Progenitor cell of endocrine pancreas (in vitro differentiated cells): ENCODE measurements around the gene ETV6. TPM values are rescaled to one million over a fixed set of nuclear protein-coding genes. Genes with fewer than 3 reads are reported as not detected.

ENCODE experiments used
- DNase-seq: peaks from one replicate; pipeline ENCODE4 v3.0.0; 2021; ENCODE audit warnings: low spot score; ENCODE audit not compliant: unreplicated experiment
- H3K27ac Mint-ChIP-seq: 2 replicates; pipeline ENCODE4 v1.8.0; 2021; ENCODE audit warnings: mild to moderate bottlenecking, moderate library complexity, mixed read lengths
- H3K27me3 Mint-ChIP-seq: 2 replicates; pipeline ENCODE4 v1.8.0; 2021; ENCODE audit warnings: mixed read lengths
- H3K36me3 Mint-ChIP-seq: 2 replicates; pipeline ENCODE4 v1.8.0; 2022; ENCODE audit warnings: mixed read lengths; ENCODE audit not compliant: insufficient read depth
- H3K4me1 Mint-ChIP-seq: 2 replicates; pipeline ENCODE4 v1.8.0; 2021; ENCODE audit warnings: low read depth, mixed read lengths
- H3K4me3 Mint-ChIP-seq: 2 replicates; pipeline ENCODE4 v1.8.0; 2021; ENCODE audit warnings: low read depth, mild to moderate bottlenecking, moderate library complexity, mixed read lengths
- H3K9me3 Mint-ChIP-seq: 2 replicates; pipeline ENCODE4 v1.8.0; 2021; ENCODE audit warnings: low read depth, mixed read lengths
- CTCF ChIP-seq: fragments of 200-600 bp; sonication (generic); IDR thresholded peaks from one replicate; pipeline ENCODE4 v1.5.0; 2021; ENCODE audit warnings: antibody characterized with exemption, mild to moderate bottlenecking; ENCODE audit not compliant: unreplicated experiment
- total RNA-seq: library from RNA; stranded (reverse); gene quantifications from 2 replicates; pipeline ENCODE4 v1.2.1, GENCODE V29; 2021

ETV6 gene
- total RNA-seq, 1 donor from 2014 or later = 55.2 TPM

DNA sequence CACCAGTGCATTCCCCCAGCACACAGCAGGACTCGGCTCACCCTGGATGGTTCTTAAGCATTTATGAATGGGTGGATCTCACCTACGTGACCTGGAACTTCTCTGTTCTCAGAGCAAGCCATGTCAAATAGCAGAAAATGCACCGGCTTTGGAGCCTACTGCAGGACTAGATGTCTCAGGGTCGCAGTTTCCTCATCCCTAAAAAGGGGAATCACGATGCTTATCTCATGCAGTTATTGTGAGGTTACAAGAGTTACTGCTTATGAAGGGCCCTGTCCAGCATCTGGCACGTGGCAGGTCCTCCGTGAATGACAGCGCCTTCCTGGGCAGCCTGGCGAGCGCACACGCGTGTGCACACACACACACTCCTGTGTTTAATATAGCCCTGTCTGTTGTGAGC is 128.5 kb downstream of the ETV6 start:
- Mint-ChIP-seq H3K27ac (no peak overlapping the region), H3K4me3 (no peak overlapping the region), H3K36me3 (peaks cover 7% of the 10 kb centered on the region)

DNA sequence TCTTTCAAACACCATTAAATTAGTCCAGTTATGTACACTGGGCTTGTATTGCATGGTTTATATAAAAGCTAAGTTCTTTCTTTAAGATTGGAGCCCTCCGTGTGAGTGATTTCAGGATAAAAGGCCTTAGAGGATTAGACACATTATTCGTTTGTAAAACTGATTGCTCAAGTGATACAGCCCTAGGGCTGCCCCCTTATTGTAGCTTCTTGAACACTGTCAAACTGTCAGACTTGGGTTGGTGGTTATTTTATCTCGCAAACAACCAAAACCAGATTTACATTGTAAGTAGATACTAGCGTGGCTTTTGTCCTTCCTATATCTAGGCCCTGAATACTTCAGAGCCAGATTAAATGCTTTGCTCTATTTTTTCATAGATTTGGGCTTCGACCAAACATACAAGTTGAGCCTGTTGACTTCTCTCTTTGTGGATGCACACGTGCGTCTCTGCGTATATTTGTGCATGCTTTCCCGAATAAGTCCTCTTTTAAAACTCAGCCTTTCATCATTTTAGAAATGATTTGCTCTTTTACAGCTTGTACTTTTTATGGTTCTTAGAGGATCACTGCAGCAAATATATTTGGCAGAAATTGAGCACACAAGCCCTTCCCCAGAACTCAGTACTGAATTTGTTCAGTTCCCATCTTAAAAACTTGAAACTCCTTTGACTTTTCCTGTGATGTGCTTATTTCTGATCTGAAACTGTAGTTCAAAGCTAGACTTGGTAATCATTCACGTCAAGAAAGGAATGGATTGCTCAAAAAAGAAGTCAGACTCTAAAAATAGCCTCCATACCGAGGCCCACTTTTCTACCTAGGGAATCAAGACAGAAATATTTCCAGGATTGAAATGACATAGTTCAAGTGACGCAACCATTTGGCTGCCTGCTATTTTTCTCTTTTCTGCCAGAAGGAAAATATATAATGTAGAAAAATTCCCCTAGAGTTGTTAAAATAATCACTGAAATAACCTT is 129.5 kb downstream of the ETV6 start:
- no peak for TF ChIP-seq CTCF
- no peak for DNase-seq
- Mint-ChIP-seq H3K27me3 (no peaks in the 10 kb centered on the region), H3K27ac (no peak overlapping the region), H3K9me3 (no peaks in the 10 kb centered on the region), H3K4me3 (no peak overlapping the region), H3K36me3 (peaks cover 5% of the 10 kb centered on the region), H3K4me1 (peaks cover 34% of the 10 kb centered on the region)

More for the DNA sequence above, 128.5 kb downstream of the ETV6 start:
- Mint-ChIP-seq H3K9me3 (no peaks in the 10 kb centered on the region), H3K4me1 (peaks cover 36% of the 10 kb centered on the region), H3K27me3 (no peaks in the 10 kb centered on the region)
- no peak for TF ChIP-seq CTCF
- no peak for DNase-seq

DNA sequence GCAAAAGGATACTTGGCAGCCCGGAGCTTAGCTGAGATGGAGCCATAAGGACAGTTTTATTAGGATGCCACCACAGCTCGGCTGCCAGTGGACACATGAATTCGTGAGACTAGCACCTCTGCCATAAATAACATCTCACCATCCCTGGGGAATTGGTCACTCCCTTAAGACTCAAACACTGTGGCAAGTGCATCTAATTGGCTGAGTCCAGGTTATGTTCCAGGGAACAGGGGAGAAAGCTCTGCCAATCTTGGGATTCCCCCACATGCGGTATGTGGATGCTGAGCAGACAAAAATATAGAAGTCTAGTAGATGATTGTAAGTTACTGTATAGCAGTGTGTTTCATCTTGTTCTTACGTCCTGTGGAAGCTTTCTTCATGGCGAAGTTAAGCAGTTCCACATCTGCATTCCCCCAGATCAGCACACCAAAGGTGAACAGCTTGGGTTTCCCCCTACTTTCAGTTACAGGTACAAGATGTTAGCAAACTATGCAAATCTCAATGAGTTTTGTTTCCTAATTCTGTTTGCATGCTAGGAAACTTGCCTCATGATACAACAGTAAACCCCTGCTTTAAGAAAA is 131.1 kb downstream of the ETV6 start:
- no peaks in the 10 kb centered on the region for H3K27me3 Mint-ChIP-seq
- H3K4me1 Mint-ChIP-seq = peaks cover 28% of the 10 kb centered on the region
- H3K36me3 Mint-ChIP-seq = peaks cover 5% of the 10 kb centered on the region
- no peak for DNase-seq
- H3K27ac Mint-ChIP-seq = no peak overlapping the region
- no peaks in the 10 kb centered on the region for H3K9me3 Mint-ChIP-seq
- TF ChIP-seq CTCF = no peak
- H3K4me3 Mint-ChIP-seq = no peak overlapping the region

- no peak for DNase-seq
- no peak for TF ChIP-seq CTCF
- H3K4me1 Mint-ChIP-seq = peaks cover 29% of the 10 kb centered on the region
- no peak overlapping the region for H3K27ac Mint-ChIP-seq
- H3K9me3 Mint-ChIP-seq = no peaks in the 10 kb centered on the region
- H3K27me3 Mint-ChIP-seq = no peaks in the 10 kb centered on the region
- H3K36me3 Mint-ChIP-seq = peaks cover 1% of the 10 kb centered on the region
- no peak overlapping the region for H3K4me3 Mint-ChIP-seq
Observed at GRCh38 chr12:11782914-11783420, 133.5 kb downstream of the ETV6 start.

DNA sequence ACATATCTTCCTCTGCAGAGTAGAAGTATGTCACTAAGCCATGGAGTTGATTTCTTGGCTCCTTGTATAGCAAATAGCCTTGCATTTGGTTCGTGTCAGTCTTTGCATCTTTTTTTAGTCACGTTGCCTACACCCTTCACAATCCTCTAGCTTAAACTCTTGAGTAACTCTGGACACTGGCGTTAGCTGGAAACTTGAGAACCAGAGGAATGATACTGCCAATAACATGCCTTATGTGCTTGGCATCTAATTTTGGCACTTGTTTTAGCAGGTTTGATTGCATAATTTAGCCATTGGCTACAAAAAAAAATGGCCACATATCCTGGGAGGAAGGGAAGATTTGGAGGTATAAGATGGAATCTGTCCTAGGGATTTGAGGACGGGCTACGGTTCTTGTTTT is 136.2 kb downstream of the ETV6 start:
- Mint-ChIP-seq H3K9me3 (no peaks in the 10 kb centered on the region), H3K4me3 (no peak overlapping the region), H3K36me3 (peaks cover 4% of the 10 kb centered on the region), H3K27ac (no peak overlapping the region), H3K4me1 (peaks cover 29% of the 10 kb centered on the region), H3K27me3 (no peaks in the 10 kb centered on the region)
- no peak for TF ChIP-seq CTCF
- DNase-seq = no peak
